ENCODE measurements around the gene CCDC33. TPM values are rescaled to one million over a fixed set of nuclear protein-coding genes. Genes with fewer than 3 reads are reported as not detected.
A peak's percentile ranks its signal among the peaks of the same experiment; 100 is the strongest.

CCDC33 gene
- not detected in 2 replicates for total RNA-seq (2014; rRNA removed; shearing (Covaris generic))
- not detected in 2 replicates for polyA plus RNA-seq (2016; fragmentation: Nextera tagmentation; extraction: Ambion mirVana)

GRCh38 chr15:74235962-74236361 lies at the start of gene CCDC33:
Gene CCDC33, plus strand, starts transcription at chr15:74236326. Its CDS starts 394 bp downstream, at chr15:74236720.
- Histone ChIP-seq H3K27ac (no peak within 1 kb of the TSS), H3K9me3 (ENCODE audit: low read depth) (no peaks in the 10 kb centered on the region), H3K4me2 (ENCODE audit: unreplicated experiment) (no peak within 1 kb of the TSS), H3K79me2 (ENCODE audit: insufficient read depth) (no peaks in the 10 kb centered on the region), H2AFZ (no peak within 1 kb of the TSS), H3K9me2 (ENCODE audit: insufficient read depth) (no peaks in the 10 kb centered on the region), H3K9ac (no peak within 1 kb of the TSS), H3K4me1 (ENCODE audit: insufficient read depth) (peaks cover 25% of the 10 kb centered on the region), H3K4me3 (no peak within 1 kb of the TSS), H4K20me1 (ENCODE audit: insufficient read depth) (no peaks in the 10 kb centered on the region), H3F3A (ENCODE audit: insufficient read depth) (peaks cover 21% of the 10 kb centered on the region; the same call in 1 of the 2 replicates), H3K36me3 (ENCODE audit: low read depth) (no peaks in the 10 kb centered on the region), H3K27me3 (replicated peaks; ENCODE audit: insufficient read depth) (no peaks in the 10 kb centered on the region)
- in situ Hi-C loops (cut with MboI): no loop called here
- TF ChIP-seq EZH2phosphoT487 (IDR thresholded peaks at IDR 0.05; ENCODE audit: insufficient read depth, low read depth) (no peak), EZH2 (IDR thresholded peaks at IDR 0.05; ENCODE audit: insufficient read depth, poor library complexity, severe bottlenecking) (no peak)
- whole genome bisulfite sequencing, 2 experiments (ENCODE audit: low coverage in 1 of 2, low lambda C conversion rate in 2 of 2, missing lambda C conversion rate in 2 of 2): 86 to 91% methylated on average over 6 of the region's 6 CpGs
- no peak for DNase-seq

- Histone ChIP-seq H3K9ac (no peak overlapping the region), H3K4me2 (ENCODE audit: unreplicated experiment) (no peak overlapping the region), H3K9me3 (ENCODE audit: low read depth) (no peaks in the 10 kb centered on the region), H3K27me3 (replicated peaks; ENCODE audit: insufficient read depth) (no peaks in the 10 kb centered on the region), H3K27ac (no peak overlapping the region), H3K4me1 (ENCODE audit: insufficient read depth) (peaks cover 18% of the 10 kb centered on the region), H3K4me3 (no peak overlapping the region), H3K79me2 (ENCODE audit: insufficient read depth) (no peaks in the 10 kb centered on the region), H3F3A (ENCODE audit: insufficient read depth) (peaks cover 11% of the 10 kb centered on the region), H3K9me2 (ENCODE audit: insufficient read depth) (no peaks in the 10 kb centered on the region), H3K36me3 (ENCODE audit: low read depth) (no peaks in the 10 kb centered on the region), H2AFZ (no peak overlapping the region), H4K20me1 (ENCODE audit: insufficient read depth) (no peaks in the 10 kb centered on the region)
- DNase-seq: no peak
- in situ Hi-C loops (cut with MboI): no loop called here
- 91% methylated on average over 11 of the region's 11 CpGs for WGBS, 2 experiments (ENCODE audit: low coverage in 1 of 2, low lambda C conversion rate in 2 of 2, missing lambda C conversion rate in 2 of 2)
- TF ChIP-seq EZH2phosphoT487 (IDR thresholded peaks at IDR 0.05; ENCODE audit: insufficient read depth, low read depth): no peak
- no peak for TF ChIP-seq EZH2 (IDR thresholded peaks at IDR 0.05; ENCODE audit: insufficient read depth, poor library complexity, severe bottlenecking)
Observed at GRCh38 chr15:74188216-74188615, 47.9 kb upstream of the CCDC33 start.

- TF ChIP-seq EZH2phosphoT487 (IDR thresholded peaks at IDR 0.05; ENCODE audit: insufficient read depth, low read depth): no peak
- no peak for TF ChIP-seq EZH2 (IDR thresholded peaks at IDR 0.05; ENCODE audit: insufficient read depth, poor library complexity, severe bottlenecking)
- H3K4me1 ChIP-seq (ENCODE audit: insufficient read depth): peaks cover 30% of the 10 kb centered on the region
- H3K9me3 ChIP-seq (ENCODE audit: low read depth): no peaks in the 10 kb centered on the region
- H3K79me2 ChIP-seq (ENCODE audit: insufficient read depth): no peaks in the 10 kb centered on the region
- H4K20me1 ChIP-seq (ENCODE audit: insufficient read depth): no peaks in the 10 kb centered on the region
- peaks cover 35% of the 10 kb centered on the region for H3F3A ChIP-seq (ENCODE audit: insufficient read depth)
- H3K9me2 ChIP-seq (ENCODE audit: insufficient read depth): no peaks in the 10 kb centered on the region
- in situ Hi-C loops (cut with MboI): no loop called here
- H3K27ac ChIP-seq: no peak overlapping the region
- 64 to 71% methylated on average over 3 of the region's 3 CpGs for WGBS, 2 experiments (ENCODE audit: low coverage in 1 of 2, low lambda C conversion rate in 2 of 2, missing lambda C conversion rate in 2 of 2)
- no peak overlapping the region for H2AFZ ChIP-seq
- H3K27me3 ChIP-seq (replicated peaks; ENCODE audit: insufficient read depth): no peaks in the 10 kb centered on the region
- no peak for DNase-seq
- H3K4me2 ChIP-seq (ENCODE audit: unreplicated experiment): no peak overlapping the region
- no peaks in the 10 kb centered on the region for H3K36me3 ChIP-seq (ENCODE audit: low read depth)
- no peak overlapping the region for H3K4me3 ChIP-seq
- no peak overlapping the region for H3K9ac ChIP-seq
Observed at GRCh38 chr15:74191798-74192197, 44.3 kb upstream of the CCDC33 start.

- H3K4me1 ChIP-seq (ENCODE audit: insufficient read depth): peaks cover 34% of the 10 kb centered on the region
- H3K27me3 ChIP-seq (replicated peaks; ENCODE audit: insufficient read depth): no peaks in the 10 kb centered on the region
- H3K9ac ChIP-seq: no peak overlapping the region
- H4K20me1 ChIP-seq (ENCODE audit: insufficient read depth): no peaks in the 10 kb centered on the region
- no peak overlapping the region for H3K4me3 ChIP-seq
- H3K36me3 ChIP-seq (ENCODE audit: low read depth): no peaks in the 10 kb centered on the region
- H3K27ac ChIP-seq: peak overlapping the region; percentile 26
- WGBS, 2 experiments (ENCODE audit: low coverage in 1 of 2, low lambda C conversion rate in 2 of 2, missing lambda C conversion rate in 2 of 2): 83 to 87% methylated on average over 5 of the region's 5 CpGs
- no peaks in the 10 kb centered on the region for H3K79me2 ChIP-seq (ENCODE audit: insufficient read depth)
- no peaks in the 10 kb centered on the region for H3K9me2 ChIP-seq (ENCODE audit: insufficient read depth)
- in situ Hi-C loops (cut with MboI): no loop called here
- H2AFZ ChIP-seq: no peak overlapping the region
- no peak overlapping the region for H3K4me2 ChIP-seq (ENCODE audit: unreplicated experiment)
- no peak for DNase-seq
- TF ChIP-seq EZH2phosphoT487 (IDR thresholded peaks at IDR 0.05; ENCODE audit: insufficient read depth, low read depth): no peak
- H3F3A ChIP-seq (ENCODE audit: insufficient read depth): peaks cover 37% of the 10 kb centered on the region
- no peaks in the 10 kb centered on the region for H3K9me3 ChIP-seq (ENCODE audit: low read depth)
Observed at GRCh38 chr15:74192751-74193150, 43.4 kb upstream of the CCDC33 start.

- TF ChIP-seq EZH2phosphoT487 (IDR thresholded peaks at IDR 0.05; ENCODE audit: insufficient read depth, low read depth): no peak
- TF ChIP-seq EZH2 (IDR thresholded peaks at IDR 0.05; ENCODE audit: insufficient read depth, poor library complexity, severe bottlenecking): no peak
- Histone ChIP-seq H3K9me2 (ENCODE audit: insufficient read depth) (no peaks in the 10 kb centered on the region), H3K36me3 (ENCODE audit: low read depth) (no peaks in the 10 kb centered on the region), H3K4me1 (ENCODE audit: insufficient read depth) (peaks cover 34% of the 10 kb centered on the region), H3K4me2 (ENCODE audit: unreplicated experiment) (no peak overlapping the region), H3K27ac (peak overlapping the region; percentile 76), H4K20me1 (ENCODE audit: insufficient read depth) (no peaks in the 10 kb centered on the region), H3F3A (ENCODE audit: insufficient read depth) (peaks cover 37% of the 10 kb centered on the region), H3K9ac (peak overlapping the region; percentile 49; the same call in 1 of the 2 replicates), H3K4me3 (no peak overlapping the region), H3K79me2 (ENCODE audit: insufficient read depth) (no peaks in the 10 kb centered on the region), H2AFZ (no peak overlapping the region), H3K9me3 (ENCODE audit: low read depth) (no peaks in the 10 kb centered on the region), H3K27me3 (replicated peaks; ENCODE audit: insufficient read depth) (no peaks in the 10 kb centered on the region)
- WGBS, 2 experiments (ENCODE audit: low coverage in 1 of 2, low lambda C conversion rate in 2 of 2, missing lambda C conversion rate in 2 of 2): 1 to 3% methylated on average over 4 of the region's 4 CpGs
- peak; percentile 98 for DNase-seq
- in situ Hi-C loops (cut with MboI): no loop called here
Observed at GRCh38 chr15:74193299-74193718, 42.8 kb upstream of the CCDC33 start.
